ENCODE measurements around the gene RNGTT.

The RNGTT gene

DNA sequence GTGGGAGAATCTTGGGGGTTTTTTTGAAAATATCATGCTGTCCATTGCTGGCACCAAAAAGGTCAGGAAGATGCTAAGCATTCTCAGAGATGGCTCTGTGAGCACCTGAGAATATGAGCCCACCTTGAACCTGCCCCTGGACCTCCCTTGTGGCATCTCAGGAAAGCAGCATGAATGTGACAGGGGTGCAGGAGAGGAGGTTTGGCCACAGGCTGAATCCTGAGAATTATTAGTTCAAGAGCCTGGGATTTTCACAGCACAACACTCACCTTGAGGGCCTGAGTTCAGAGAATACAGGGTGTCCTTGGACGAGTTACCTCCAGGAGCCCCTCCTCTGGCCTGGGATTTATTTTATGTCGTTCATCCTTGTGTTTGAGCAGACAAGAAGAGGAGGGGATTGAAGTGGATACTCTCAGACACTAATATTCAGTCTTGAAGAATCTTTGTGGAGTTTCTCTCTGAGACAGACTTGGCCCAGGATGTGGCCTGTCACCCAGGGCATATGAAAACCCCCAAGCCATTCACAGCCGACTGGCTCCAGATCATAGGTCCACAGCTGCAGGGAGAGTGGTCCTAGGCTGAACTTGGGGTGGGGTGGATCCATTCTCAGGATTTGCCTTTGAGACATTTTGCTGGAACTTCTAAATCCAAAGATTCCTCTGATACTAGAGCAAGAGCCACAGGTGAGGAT is 390.8 kb downstream of the RNGTT start:
- Histone ChIP-seq H2AFZ (ENCODE audit: low read length) (no peak overlapping the region), H3K4me3 (ENCODE audit: low read length, poor library complexity, severe bottlenecking) (no peak overlapping the region), H3K9me3 (ENCODE audit: insufficient read depth, low read depth, low read length) (no peaks in the 10 kb centered on the region), H3K9me2 (replicated peaks; ENCODE audit: low read depth, low read length) (no peaks in the 10 kb centered on the region), H3K9ac (ENCODE audit: low read depth, low read length, poor library complexity, severe bottlenecking) (no peak overlapping the region), H3K36me3 (ENCODE audit: insufficient read depth, low read length) (no peaks in the 10 kb centered on the region), H3K4me1 (ENCODE audit: insufficient read depth, low read length, poor library complexity, severe bottlenecking) (no peaks in the 10 kb centered on the region), H3K27me3 (ENCODE audit: insufficient read depth, low read length, poor library complexity, severe bottlenecking) (no peaks in the 10 kb centered on the region), H4K20me1 (ENCODE audit: insufficient read depth, low read length, poor library complexity, severe bottlenecking) (no peaks in the 10 kb centered on the region), H3F3A (ENCODE audit: low read depth) (no peaks in the 10 kb centered on the region), H3K79me2 (ENCODE audit: insufficient read depth, low read length) (no peaks in the 10 kb centered on the region), H3K4me2 (ENCODE audit: low read depth, low read length, poor library complexity, severe bottlenecking) (no peak overlapping the region)
- TF ChIP-seq, protein P1, sequence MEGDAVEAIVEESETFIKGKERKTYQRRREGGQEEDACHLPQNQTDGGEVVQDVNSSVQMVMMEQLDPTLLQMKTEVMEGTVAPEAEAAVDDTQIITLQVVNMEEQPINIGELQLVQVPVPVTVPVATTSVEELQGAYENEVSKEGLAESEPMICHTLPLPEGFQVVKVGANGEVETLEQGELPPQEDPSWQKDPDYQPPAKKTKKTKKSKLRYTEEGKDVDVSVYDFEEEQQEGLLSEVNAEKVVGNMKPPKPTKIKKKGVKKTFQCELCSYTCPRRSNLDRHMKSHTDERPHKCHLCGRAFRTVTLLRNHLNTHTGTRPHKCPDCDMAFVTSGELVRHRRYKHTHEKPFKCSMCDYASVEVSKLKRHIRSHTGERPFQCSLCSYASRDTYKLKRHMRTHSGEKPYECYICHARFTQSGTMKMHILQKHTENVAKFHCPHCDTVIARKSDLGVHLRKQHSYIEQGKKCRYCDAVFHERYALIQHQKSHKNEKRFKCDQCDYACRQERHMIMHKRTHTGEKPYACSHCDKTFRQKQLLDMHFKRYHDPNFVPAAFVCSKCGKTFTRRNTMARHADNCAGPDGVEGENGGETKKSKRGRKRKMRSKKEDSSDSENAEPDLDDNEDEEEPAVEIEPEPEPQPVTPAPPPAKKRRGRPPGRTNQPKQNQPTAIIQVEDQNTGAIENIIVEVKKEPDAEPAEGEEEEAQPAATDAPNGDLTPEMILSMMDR (conservative IDR thresholded peaks at IDR 0.05; ENCODE audit: low read length): no peak
- TF ChIP-seq EZH2phosphoT487 (IDR thresholded peaks at IDR 0.05; ENCODE audit: borderline replicate concordance): no peak

DNA sequence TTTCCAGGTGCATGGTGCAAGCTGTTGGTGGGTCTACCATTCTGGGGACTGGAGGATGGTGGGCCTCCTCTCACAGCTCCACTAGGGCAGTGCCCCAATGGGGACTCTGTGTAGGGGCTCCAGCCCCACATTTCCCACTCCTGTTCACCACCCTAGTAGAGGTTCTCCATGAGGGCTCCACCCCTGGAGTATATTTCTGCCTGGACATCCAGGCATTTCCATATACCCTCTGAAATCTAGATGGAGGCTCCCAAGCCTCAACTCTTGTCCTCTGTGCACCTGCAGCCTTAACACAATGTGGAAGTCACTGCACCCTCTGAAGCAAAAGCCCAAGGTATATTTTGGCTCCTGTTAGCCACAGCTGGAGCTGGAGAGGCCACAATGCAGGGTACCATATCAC is 393.5 kb downstream of the RNGTT start:
- H4K20me1 ChIP-seq (ENCODE audit: insufficient read depth, low read length, poor library complexity, severe bottlenecking): no peaks in the 10 kb centered on the region
- no peak overlapping the region for H3K9ac ChIP-seq (ENCODE audit: low read depth, low read length, poor library complexity, severe bottlenecking)
- H2AFZ ChIP-seq (ENCODE audit: low read length): no peak overlapping the region
- H3K4me2 ChIP-seq (ENCODE audit: low read depth, low read length, poor library complexity, severe bottlenecking): no peak overlapping the region
- TF ChIP-seq, protein P1 (conservative IDR thresholded peaks at IDR 0.05; ENCODE audit: low read length): no peak
- no peak for TF ChIP-seq EZH2phosphoT487 (IDR thresholded peaks at IDR 0.05; ENCODE audit: borderline replicate concordance)
- H3K9me2 ChIP-seq (replicated peaks; ENCODE audit: low read depth, low read length): no peaks in the 10 kb centered on the region
- H3K4me3 ChIP-seq (ENCODE audit: low read length, poor library complexity, severe bottlenecking): no peak overlapping the region
- no peaks in the 10 kb centered on the region for H3F3A ChIP-seq (ENCODE audit: low read depth)
- H3K79me2 ChIP-seq (ENCODE audit: insufficient read depth, low read length): no peaks in the 10 kb centered on the region
- no peaks in the 10 kb centered on the region for H3K9me3 ChIP-seq (ENCODE audit: insufficient read depth, low read depth, low read length)
- no peaks in the 10 kb centered on the region for H3K4me1 ChIP-seq (ENCODE audit: insufficient read depth, low read length, poor library complexity, severe bottlenecking)
- no peaks in the 10 kb centered on the region for H3K27me3 ChIP-seq (ENCODE audit: insufficient read depth, low read length, poor library complexity, severe bottlenecking)
- no peaks in the 10 kb centered on the region for H3K36me3 ChIP-seq (ENCODE audit: insufficient read depth, low read length)

DNA sequence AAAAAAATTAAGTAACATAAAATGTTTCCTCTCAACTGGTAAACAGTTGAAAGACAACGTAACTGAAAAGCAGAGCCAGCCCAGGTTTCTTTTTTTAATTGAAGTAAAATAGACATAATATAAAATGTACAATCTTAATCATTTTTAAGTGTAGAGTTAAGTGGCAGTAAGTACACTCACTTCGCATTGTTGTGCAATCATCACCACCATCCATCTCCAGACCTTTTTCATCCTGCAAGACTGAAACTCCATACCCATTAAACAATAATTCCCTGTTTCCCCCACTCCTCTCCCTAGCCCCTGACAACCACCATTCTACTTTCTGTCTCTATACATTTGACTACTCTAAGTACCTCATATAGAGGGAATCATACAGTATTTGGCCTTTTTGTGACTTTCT is 395.7 kb downstream of the RNGTT start:
- Histone ChIP-seq H3K36me3 (ENCODE audit: insufficient read depth, low read length) (no peaks in the 10 kb centered on the region), H2AFZ (ENCODE audit: low read length) (no peak overlapping the region), H3K9me2 (replicated peaks; ENCODE audit: low read depth, low read length) (no peaks in the 10 kb centered on the region), H3K4me1 (ENCODE audit: insufficient read depth, low read length, poor library complexity, severe bottlenecking) (no peaks in the 10 kb centered on the region), H3K4me3 (ENCODE audit: low read length, poor library complexity, severe bottlenecking) (no peak overlapping the region), H3K27me3 (ENCODE audit: insufficient read depth, low read length, poor library complexity, severe bottlenecking) (no peaks in the 10 kb centered on the region), H3F3A (ENCODE audit: low read depth) (no peaks in the 10 kb centered on the region), H4K20me1 (ENCODE audit: insufficient read depth, low read length, poor library complexity, severe bottlenecking) (no peaks in the 10 kb centered on the region), H3K4me2 (ENCODE audit: low read depth, low read length, poor library complexity, severe bottlenecking) (no peak overlapping the region), H3K79me2 (ENCODE audit: insufficient read depth, low read length) (no peaks in the 10 kb centered on the region), H3K9ac (ENCODE audit: low read depth, low read length, poor library complexity, severe bottlenecking) (no peak overlapping the region), H3K9me3 (ENCODE audit: insufficient read depth, low read depth, low read length) (no peaks in the 10 kb centered on the region)
- TF ChIP-seq, protein P1 (conservative IDR thresholded peaks at IDR 0.05; ENCODE audit: low read length): no peak
- no peak for TF ChIP-seq EZH2phosphoT487 (IDR thresholded peaks at IDR 0.05; ENCODE audit: borderline replicate concordance)

Data from Loucy (cell line).